H1 (cell line): ENCODE results near the gene SHOX. TPM values are rescaled to one million over a fixed set of nuclear protein-coding genes. Genes with fewer than 3 reads are reported as not detected.

Source experiments
- CTCF ChIA-PET: fragments of 300-600 bp; sonication (Branson Sonifier 250); formaldehyde crosslinking; loops from one replicate; lab custom pipeline; 2021; ENCODE audit not compliant: partially characterized antibody; lab: Charles Lee
- POLR2A ChIA-PET: fragments of 300-600 bp; sonication (Branson Sonifier 250); formaldehyde crosslinking; loops from one replicate; lab custom pipeline; 2021; ENCODE audit warnings: inconsistent platforms; ENCODE audit not compliant: partially characterized antibody; lab: Charles Lee
- DNase-seq, 2 experiments: peaks; one replicate each; pipeline versions ENCODE4 v3.0.0 to v3.0.0-alpha.2; 2010 to 2022; ENCODE audit warnings: low spot score in 2 of 2, low read depth in 1 of 2, mixed read lengths in 1 of 2
- FAIRE-seq: peaks from 2 replicates; lab custom pipeline; 2011; peaks lifted over from hg19 to GRCh38; lab: Jason Lieb, UNC
- H2AFZ ChIP-seq: 2 replicates; pipeline ENCODE4 v1.8.1; 2012; ENCODE audit warnings: low read length, inconsistent platforms
- H2AK5ac ChIP-seq: 2 replicates; pipeline ENCODE4 v1.6.1; 2013; ENCODE audit warnings: low read depth, low read length
- H2BK120ac ChIP-seq: replicated peaks from 2 replicates; pipeline ENCODE3; 2013; ENCODE audit warnings: low read depth, low read length, inconsistent platforms
- H2BK12ac ChIP-seq: 2 replicates; pipeline ENCODE4 v1.6.1; 2013; ENCODE audit warnings: low read depth, low read length
- H2BK15ac ChIP-seq: 2 replicates; pipeline ENCODE4 v1.6.1; 2013; ENCODE audit warnings: low read length
- H2BK20ac ChIP-seq: 2 replicates; pipeline ENCODE4 v1.6.1; 2013; ENCODE audit warnings: low read length
- H2BK5ac ChIP-seq: 2 replicates; pipeline ENCODE4 v1.6.1; 2013; ENCODE audit warnings: low read depth, low read length
- H3K14ac ChIP-seq: 2 replicates; pipeline ENCODE4 v1.6.1; 2013; ENCODE audit warnings: inconsistent platforms; ENCODE audit not compliant: insufficient read length
- H3K18ac ChIP-seq: 2 replicates; pipeline ENCODE4 v1.6.1; 2013; ENCODE audit warnings: low read length; ENCODE audit errors: extremely low read depth
- H3K23ac ChIP-seq: 2 replicates; pipeline ENCODE4 v1.6.1; 2013; ENCODE audit warnings: inconsistent platforms; ENCODE audit not compliant: insufficient read length
- H3K23me2 ChIP-seq: 2 replicates; pipeline ENCODE4 v1.6.1; 2013; ENCODE audit warnings: low read depth, low read length
- H3K27ac ChIP-seq: 2 replicates; pipeline ENCODE4 v1.6.1; 2011; ENCODE audit warnings: low read depth, low read length, inconsistent platforms
- H3K27me3 ChIP-seq, 4 experiments: replicated peaks in 1 of 4; 1 replicate in 1 of 4; 2 replicates in 3 of 4; pipeline versions ENCODE4 v1.6.1 to v1.8.1; 2011 to 2013; ENCODE audit warnings: low read length in 3 of 4, mild to moderate bottlenecking in 3 of 4, inconsistent platforms in 2 of 4, mixed read lengths in 2 of 4, moderate library complexity in 1 of 4; ENCODE audit not compliant: control insufficient read depth in 3 of 4, insufficient read depth in 3 of 4; ENCODE audit errors: extremely low read depth in 1 of 4
- H3K36me3 ChIP-seq, 4 experiments: 2 replicates each; pipeline versions ENCODE4 v1.6.1 to v1.8.1; 2011 to 2013; ENCODE audit warnings: mild to moderate bottlenecking in 4 of 4, low read length in 3 of 4, moderate library complexity in 2 of 4, control low read depth in 1 of 4, inconsistent platforms in 1 of 4; ENCODE audit not compliant: insufficient read depth in 4 of 4, control insufficient read depth in 2 of 4
- H3K4ac ChIP-seq: replicated peaks from 2 replicates; pipeline ENCODE3; 2013; ENCODE audit warnings: low read length, low read depth, mixed read lengths, inconsistent platforms; ENCODE audit not compliant: insufficient read length
- H3K4me1 ChIP-seq, 4 experiments: replicated peaks in 1 of 4; 1 replicate in 1 of 4; 2 replicates in 3 of 4; pipeline versions ENCODE4 v1.6.1 to v1.8.1; 2011 to 2013; ENCODE audit warnings: low read length in 3 of 4, inconsistent platforms in 2 of 4, mixed read lengths in 1 of 4; ENCODE audit not compliant: insufficient read depth in 4 of 4, control insufficient read depth in 3 of 4
- H3K4me2 ChIP-seq, 2 experiments: 2 replicates each; pipeline versions ENCODE4 v1.6.1 to v1.8.1; 2011 to 2013; ENCODE audit warnings: low read depth in 2 of 2, low read length in 2 of 2, control low read depth in 1 of 2, inconsistent platforms in 1 of 2, mild to moderate bottlenecking in 1 of 2; ENCODE audit not compliant: insufficient read depth in 1 of 2
- H3K4me3 ChIP-seq, 4 experiments: fragments of 200-600, 300-600 bp in 1 of 4; sonication (generic), shearing (Covaris generic), sonication (Bioruptor Twin) in 1 of 4; 2 replicates each; pipeline versions ENCODE4 v1.5.1 to v1.8.1; 2011 to 2016; ENCODE audit warnings: low read length in 4 of 4, low read depth in 3 of 4, control low read depth in 2 of 4, inconsistent platforms in 2 of 4, mild to moderate bottlenecking in 2 of 4, mixed read lengths in 1 of 4, moderate library complexity in 1 of 4; ENCODE audit not compliant: insufficient read depth in 2 of 4; ENCODE audit errors: extremely low read depth in 1 of 4
- H3K56ac ChIP-seq: replicated peaks from 2 replicates; pipeline ENCODE3; 2013; ENCODE audit warnings: low read depth, mild to moderate bottlenecking, mixed read lengths, low read length, inconsistent platforms; ENCODE audit not compliant: insufficient read length
- H3K79me1 ChIP-seq: 2 replicates; pipeline ENCODE4 v1.6.1; 2013; ENCODE audit warnings: low read depth, low read length, control low read depth
- H3K79me2 ChIP-seq, 2 experiments: 2 replicates each; pipeline versions ENCODE4 v1.6.1 to v1.8.1; 2012 to 2013; ENCODE audit warnings: low read length in 2 of 2, mild to moderate bottlenecking in 2 of 2, inconsistent platforms in 1 of 2; ENCODE audit not compliant: insufficient read depth in 2 of 2, control insufficient read depth in 1 of 2
- H3K9ac ChIP-seq, 4 experiments: replicated peaks in 1 of 4; 1 replicate in 1 of 4; 2 replicates in 3 of 4; pipeline versions ENCODE4 v1.6.1 to v1.8.1; 2011 to 2013; ENCODE audit warnings: low read depth in 3 of 4, low read length in 3 of 4, control low read depth in 2 of 4, mild to moderate bottlenecking in 2 of 4, moderate library complexity in 2 of 4, inconsistent platforms in 1 of 4; ENCODE audit errors: extremely low read depth in 1 of 4
- H3K9me3 ChIP-seq, 2 experiments: 2 replicates each; pipeline versions ENCODE4 v1.6.1 to v1.8.1; 2012 to 2013; ENCODE audit warnings: mild to moderate bottlenecking in 2 of 2, moderate library complexity in 2 of 2, control low read depth in 1 of 2, inconsistent platforms in 1 of 2, low read depth in 1 of 2, low read length in 1 of 2, mixed read lengths in 1 of 2; ENCODE audit not compliant: insufficient read depth in 2 of 2
- H4K20me1 ChIP-seq, 2 experiments: replicated peaks in 1 of 2; 2 replicates each; pipeline versions ENCODE3 to v1.8.1; 2011 to 2013; ENCODE audit warnings: inconsistent platforms in 2 of 2, low read length in 2 of 2, mild to moderate bottlenecking in 1 of 2; ENCODE audit not compliant: insufficient read depth in 2 of 2, control insufficient read depth in 1 of 2
- H4K5ac ChIP-seq: 2 replicates; pipeline ENCODE4 v1.6.1; 2013; ENCODE audit warnings: low read length, low read depth, mixed read lengths, inconsistent platforms; ENCODE audit not compliant: insufficient read length
- H4K8ac ChIP-seq: 2 replicates; pipeline ENCODE4 v1.8.0; 2013; ENCODE audit warnings: mild to moderate bottlenecking, moderate library complexity, low read length, inconsistent platforms; ENCODE audit not compliant: insufficient read depth; ENCODE audit errors: extremely low read depth
- H4K91ac ChIP-seq: replicated peaks from 2 replicates; pipeline ENCODE3; 2013; ENCODE audit warnings: low read length, mixed read lengths, inconsistent platforms; ENCODE audit not compliant: insufficient read length
- ATF3 ChIP-seq: IDR thresholded peaks from 2 replicates; pipeline ENCODE4 v1.6.1; 2011; ENCODE audit warnings: low read depth, mild to moderate bottlenecking, low read length; ENCODE audit not compliant: insufficient read depth
- CREB1 ChIP-seq: IDR thresholded peaks from 2 replicates; pipeline ENCODE4 v1.6.1; 2012; ENCODE audit warnings: inconsistent platforms
- E2F6 ChIP-seq: IDR thresholded peaks from 2 replicates; pipeline ENCODE4 v1.6.1; 2012; ENCODE audit warnings: inconsistent platforms
- FOSL1 ChIP-seq: IDR thresholded peaks from 2 replicates; pipeline ENCODE4 v1.6.1; 2011; ENCODE audit warnings: mild to moderate bottlenecking, low read depth, low read length, moderate library complexity; ENCODE audit not compliant: insufficient read depth
- GTF2F1 ChIP-seq: IDR thresholded peaks from 2 replicates; pipeline ENCODE4 v1.6.1; 2012; ENCODE audit warnings: low read depth, low read length, improper control_type of control experiment, borderline replicate concordance
- NRF1 ChIP-seq: IDR thresholded peaks from 2 replicates; pipeline ENCODE4 v1.6.1; 2011; ENCODE audit warnings: mild to moderate bottlenecking, low read depth, low read length, improper control_type of control experiment
- RAD21 ChIP-seq, 2 experiments: IDR thresholded peaks in 1 of 2; conservative IDR thresholded peaks in 1 of 2; 2 replicates each; pipeline ENCODE4 v1.6.1; 2011; ENCODE audit warnings: low read depth in 2 of 2, low read length in 2 of 2, improper control_type of control experiment in 1 of 2, inconsistent platforms in 1 of 2, mild to moderate bottlenecking in 1 of 2, moderate library complexity in 1 of 2
- RXRA ChIP-seq: IDR thresholded peaks from 2 replicates; pipeline ENCODE4 v1.6.1; 2011; ENCODE audit warnings: low read depth, mild to moderate bottlenecking, low read length, moderate library complexity; ENCODE audit not compliant: insufficient read depth
- SIN3A ChIP-seq, 2 experiments: IDR thresholded peaks in 1 of 2; conservative IDR thresholded peaks in 1 of 2; 2 replicates each; pipeline ENCODE4 v1.6.1; 2011 to 2012; ENCODE audit warnings: low read length in 2 of 2, improper control_type of control experiment in 1 of 2, low read depth in 1 of 2, mild to moderate bottlenecking in 1 of 2
- SUZ12 ChIP-seq: fragments of 200-600 bp; sonication (generic); IDR thresholded peaks from 2 replicates; pipeline ENCODE4 v1.6.1; 2012; ENCODE audit warnings: mild to moderate bottlenecking, inconsistent platforms, low read length, moderate library complexity, mixed read lengths
- TEAD4 ChIP-seq: IDR thresholded peaks from 2 replicates; pipeline ENCODE4 v1.6.1; 2012; ENCODE audit warnings: low read depth, low read length, inconsistent platforms, mixed read lengths
- YY1 ChIP-seq: IDR thresholded peaks from 2 replicates; pipeline ENCODE4 v1.6.1; 2011; ENCODE audit warnings: low read depth, mild to moderate bottlenecking, low read length
- WGBS, 2 experiments: shearing (Covaris generic) in 1 of 2; methylation state at CpG; one replicate each; pipeline versions ENCODE4 v1.1.6 to v1.1.7; 2013 to 2015; ENCODE audit warnings: low lambda C conversion rate in 2 of 2, mixed read lengths in 2 of 2, inconsistent platforms in 1 of 2, low coverage in 1 of 2, missing lambda C conversion rate in 1 of 2; ENCODE audit not compliant: insufficient replicate concordance in 2 of 2, insufficient coverage in 1 of 2, insufficient read length in 1 of 2; ENCODE audit errors: extremely low coverage in 1 of 2, missing lambda C conversion rate in 1 of 2; 5-methylcytosine and 5-hydroxymethylcytosine counted together
- polyA plus RNA-seq, 7 experiments: library from polyadenylated mRNA; depleted of rRNA in 3 of 7; stranded (reverse) in 5 of 7; unstranded in 2 of 7; fragments of >200 nt in 5 of 7; fragments of 200-250 nt in 2 of 7; gene quantifications; 1 replicate in 5 of 7; 2 replicates in 1 of 7; 4 replicates in 1 of 7; pipeline versions ENCODE4 v1.2.1 to v1.2.3, GENCODE V29; 2011 to 2013; ENCODE audit warnings: missing spikeins in 2 of 7, mixed read lengths in 2 of 7
- total RNA-seq: library from RNA; stranded (reverse); fragmentation: NEBNext Ultra II Directional; extraction: Animal tissue kit (Norgen Biotek cat#: 25700); gene quantifications from 2 replicates; pipeline ENCODE4 v1.2.1, GENCODE V29; 2021

The SHOX gene
- total and polyA plus RNA-seq, 2 of the 8 experiments (the other 6 are each of a cell fraction or from before 2014, with no cell fraction given), result 0.05 to 0.15 TPM

GRCh38 chrX:703466-703865, 72.9 kb downstream of the SHOX start:
- Histone ChIP-seq H3K23ac (no peak overlapping the region), H3K4ac (no peak overlapping the region), H2BK20ac (no peak overlapping the region), H3K4me2 (no peak overlapping the region), H2BK5ac (no peak overlapping the region), H3K4me1 (peaks cover 0 to 3% (median 0%) of the 10 kb centered on the region in 4 experiments; a peak in 1 of 7 replicates), H2AK5ac (no peak overlapping the region), H4K91ac (no peak overlapping the region), H3K79me2 (no peaks in the 10 kb centered on the region), H4K8ac (no peak overlapping the region), H3K56ac (no peak overlapping the region), H3K79me1 (no peaks in the 10 kb centered on the region), H3K4me3 (no peak overlapping the region), H3K14ac (no peak overlapping the region), H4K5ac (no peak overlapping the region), H3K9me3 (no peaks in the 10 kb centered on the region; a peak in 1 of 4 replicates), H2AFZ (no peak overlapping the region), H3K18ac (no peak overlapping the region), H4K20me1 (no peaks in the 10 kb centered on the region), H3K36me3 (0 out of 8 replicates have a peak, but pooled peaks cover 0 to 2% (median 0%) of the 10 kb centered on the region in 4 experiments), H2BK120ac (no peak overlapping the region), H2BK12ac (no peak overlapping the region), H3K27ac (no peak overlapping the region), H3K27me3 (no peaks in the 10 kb centered on the region), H2BK15ac (no peak overlapping the region), H3K23me2 (no peaks in the 10 kb centered on the region), H3K9ac (no peak overlapping the region)
- 83% methylated on average over 2 of the region's 2 CpGs; no CpG with 5 or more reads in 1 of the 2 experiments for WGBS, 2 experiments
- CTCF ChIA-PET, result no interaction called here
- FAIRE-seq (no peak), DNase-seq (no peak)
- POLR2A ChIA-PET, result no interaction called here
- TF ChIP-seq GTF2F1 (no peak), CREB1 (no peak), NRF1 (no peak), RAD21 (IDR thresholded peaks at IDR 0.05 in 1 of 2, conservative IDR thresholded peaks at IDR 0.05 in 1 of 2; ENCODE audit: low read depth in 2 of 2, low read length in 2 of 2) (no peak), YY1 (no peak), E2F6 (no peak), TEAD4 (no peak), SUZ12 (no peak), FOSL1 (no peak), ATF3 (no peak), RXRA (no peak), SIN3A (conservative IDR thresholded peaks at IDR 0.05 in 1 of 2, IDR thresholded peaks at IDR 0.05 in 1 of 2; ENCODE audit: low read depth in 1 of 2, low read length in 2 of 2) (no peak)
